Measurements from ENCODE around the gene PLXNB3.

GRCh38 chrX:153772316-153773217 lies 8.5 kb downstream of the PLXNB3 start:
- no peak for TF ChIP-seq CTCF (IDR thresholded peaks at IDR 0.05)
- TF ChIP-seq EZH2 (IDR thresholded peaks at IDR 0.05), result no peak
